Heart left ventricle (tissue), 16 donors: ENCODE measurements around the gene ANKRD11. TPM values are rescaled to one million over a fixed set of nuclear protein-coding genes. Genes with fewer than 3 reads are reported as not detected.

Experiments
- ATAC-seq, 4 donors: fragments of 200-7000 bp; cut with Tn5 transposase; one replicate each; pipeline ENCODE4 v1.9.1; 2020 to 2022; ENCODE audit warnings: moderate library complexity in 4 of 4, mild to moderate bottlenecking in 3 of 4, moderate number of reproducible peaks in 1 of 4
- DNase-seq, 5 donors: peaks; one replicate each; pipeline ENCODE4 v3.0.0-alpha.2; 2020
- H3K27ac ChIP-seq, 12 donors: fragments of 200-600 bp; sonication (generic) in 4 of 12; one replicate each; pipeline versions ENCODE4 v1.5.0 to v1.8.0; 2016 to 2022; ENCODE audit warnings: mild to moderate bottlenecking in 2 of 12
- H3K27me3 ChIP-seq, 9 donors: fragments of 200-600 bp; sonication (generic) in 2 of 9; one replicate each; pipeline versions ENCODE4 v1.5.1 to v1.8.0; 2016 to 2022; ENCODE audit warnings: mild to moderate bottlenecking in 3 of 9
- H3K36me3 ChIP-seq, 9 donors: fragments of 200-600 bp; sonication (generic) in 2 of 9; one replicate each; pipeline versions ENCODE4 v1.5.0 to v1.8.0; 2018 to 2022; ENCODE audit warnings: mild to moderate bottlenecking in 2 of 9
- H3K4me1 ChIP-seq, 12 donors: fragments of 200-600 bp; sonication (generic) in 4 of 12; one replicate each; pipeline versions ENCODE4 v1.5.0 to v1.8.0; 2016 to 2022; ENCODE audit warnings: mild to moderate bottlenecking in 3 of 12
- H3K4me3 ChIP-seq, 12 donors: fragments of 200-600 bp; sonication (generic) in 4 of 12; one replicate each; pipeline versions ENCODE4 v1.5.0 to v1.8.0; 2017 to 2022; ENCODE audit warnings: mild to moderate bottlenecking in 9 of 12, moderate library complexity in 4 of 12
- H3K9me3 ChIP-seq, 12 donors: fragments of 200-600 bp; sonication (generic) in 4 of 12; one replicate each; pipeline versions ENCODE4 v1.5.0 to v1.8.0; 2016 to 2022; ENCODE audit warnings: mild to moderate bottlenecking in 1 of 12
- POLR2A ChIP-seq, 2 donors: fragments of 450-650 bp; IDR thresholded peaks; one replicate each; pipeline ENCODE4 v1.6.1; 2017; ENCODE audit warnings: antibody characterized with exemption in 2 of 2, mild to moderate bottlenecking in 2 of 2, moderate library complexity in 2 of 2
- WGBS, 4 donors: extraction: QIAGEN DNeasy Blood & Tissue Kit in 2 of 4; methylation state at CpG; one replicate each; pipeline versions ENCODE4 v1.1.5 to v1.1.7; 2013 to 2018; 5-methylcytosine and 5-hydroxymethylcytosine counted together
- intact Hi-C, 10 donors: fragments of 100-400 bp; cut with DNase I; formaldehyde crosslinking; loops; one replicate each; pipeline versions ENCODE4 v1.11.1 to v1.14.2; 2022
- polyA plus RNA-seq, 2 donors: library from polyadenylated mRNA; stranded (reverse); fragments of 200-250 nt; gene quantifications; one replicate each; pipeline ENCODE4 v1.2.3, GENCODE V29; 2013
- total RNA-seq, 9 donors: library from RNA; depleted of rRNA in 2 of 9; stranded (reverse); fragments of >200 nt in 2 of 9; fragmentation: NEBNext Ultra II Directional in 3 of 9; extraction: Animal tissue kit (Norgen Biotek cat#: 25700) in 3 of 9; gene quantifications; one replicate each; pipeline versions ENCODE4 v1.1.0 to v1.2.4, GENCODE V29; 2016 to 2023
- TF ChIP-seq, protein P1 (sequence below), 12 donors: fragments of 200-600 bp; sonication (generic) in 4 of 12; IDR thresholded peaks; one replicate each; pipeline versions ENCODE4 v1.5.0 to v1.8.0; 2018 to 2022; ENCODE audit warnings: antibody characterized with exemption in 12 of 12, mild to moderate bottlenecking in 5 of 12
- donor health status: ischemic (EF 13 %, LVEDD 7.1; RV severe dilation, severe dysfunction).
- donor health status: healthy with polysubstance abuse.
- donor health status: DM: no; HTN: yes; CAD: no.
- donor health status: DM: no; HTN: no; CAD: no.
- donor health status: ischemic (EF 25% LVEDD 6.9; RV normal size, moderate dysfunction).
- donor health status: ischemic (EF 25% LVEDD 5.7; RV mildly dilated, moderate dysfunction).
- donor health status: healthy.
- donor health status: DM: yes; HTN: yes; CAD: no.
- donor health status: ischemic (EF 35%, LVEDD 5.7; RV mildly dilated, moderate dysfunction).
- donor health status: nonischemic (EF 11% LVEDD 7.7; RV severe dilation, severe dysfunction).
- donor health status: DM: yes; HTN: yes; CAD: no.
- donor health status: PGD.
- donor health status: ischemic (EF 29% LVEDD 5.4; RV normal size, mild dysfunction).
- donor health status: nonischemic (EF 23%, LVEDD 6.1; RV moderate dilation, normal function).

ANKRD11 gene
- total and polyA plus RNA-seq, 11 donors: 53.6 to 123 (median 67.7) TPM

DNA sequence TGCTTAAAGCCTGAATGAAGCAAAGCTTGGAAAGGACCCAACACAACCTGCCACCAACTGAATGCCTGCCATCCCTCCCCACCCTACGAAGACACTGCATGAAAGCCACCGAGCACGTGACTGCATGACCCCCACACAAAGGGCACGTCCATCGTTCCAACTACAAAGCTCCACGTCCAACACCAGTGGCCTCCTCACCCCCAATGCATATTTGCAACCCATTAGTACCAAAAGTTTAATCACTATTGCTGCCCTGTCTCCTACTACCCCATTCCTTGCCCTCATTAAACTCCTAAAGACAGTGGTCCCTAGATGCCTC, 43.4 kb downstream of the ANKRD11 start:
- ATAC-seq (no peak), DNase-seq (no peak)
- 41 to 54% (median 46%) methylated on average over 6 of the region's 6 CpGs for WGBS, 4 donors
- no peak overlapping the region for H3K4me3 ChIP-seq
- no peaks in the 10 kb centered on the region for H3K36me3 ChIP-seq
- peak overlapping the region in 1 of 12 donors; percentile 35 for H3K27ac ChIP-seq
- TF ChIP-seq, protein P1, sequence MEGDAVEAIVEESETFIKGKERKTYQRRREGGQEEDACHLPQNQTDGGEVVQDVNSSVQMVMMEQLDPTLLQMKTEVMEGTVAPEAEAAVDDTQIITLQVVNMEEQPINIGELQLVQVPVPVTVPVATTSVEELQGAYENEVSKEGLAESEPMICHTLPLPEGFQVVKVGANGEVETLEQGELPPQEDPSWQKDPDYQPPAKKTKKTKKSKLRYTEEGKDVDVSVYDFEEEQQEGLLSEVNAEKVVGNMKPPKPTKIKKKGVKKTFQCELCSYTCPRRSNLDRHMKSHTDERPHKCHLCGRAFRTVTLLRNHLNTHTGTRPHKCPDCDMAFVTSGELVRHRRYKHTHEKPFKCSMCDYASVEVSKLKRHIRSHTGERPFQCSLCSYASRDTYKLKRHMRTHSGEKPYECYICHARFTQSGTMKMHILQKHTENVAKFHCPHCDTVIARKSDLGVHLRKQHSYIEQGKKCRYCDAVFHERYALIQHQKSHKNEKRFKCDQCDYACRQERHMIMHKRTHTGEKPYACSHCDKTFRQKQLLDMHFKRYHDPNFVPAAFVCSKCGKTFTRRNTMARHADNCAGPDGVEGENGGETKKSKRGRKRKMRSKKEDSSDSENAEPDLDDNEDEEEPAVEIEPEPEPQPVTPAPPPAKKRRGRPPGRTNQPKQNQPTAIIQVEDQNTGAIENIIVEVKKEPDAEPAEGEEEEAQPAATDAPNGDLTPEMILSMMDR (IDR thresholded peaks at IDR 0.05): no peak
- no peak for TF ChIP-seq POLR2A (IDR thresholded peaks at IDR 0.05)
- no peaks in the 10 kb centered on the region for H3K27me3 ChIP-seq
- intact Hi-C loops: loop anchor here in 2 of 10 donors (5.0 kb wide), 1 partner anchor 35 kb away; no protein-coding TSS in a partner anchor
- no peaks in the 10 kb centered on the region for H3K9me3 ChIP-seq
- H3K4me1 ChIP-seq: peaks cover 10 to 100% (median 83%) of the 10 kb centered on the region in 12 donors

DNA sequence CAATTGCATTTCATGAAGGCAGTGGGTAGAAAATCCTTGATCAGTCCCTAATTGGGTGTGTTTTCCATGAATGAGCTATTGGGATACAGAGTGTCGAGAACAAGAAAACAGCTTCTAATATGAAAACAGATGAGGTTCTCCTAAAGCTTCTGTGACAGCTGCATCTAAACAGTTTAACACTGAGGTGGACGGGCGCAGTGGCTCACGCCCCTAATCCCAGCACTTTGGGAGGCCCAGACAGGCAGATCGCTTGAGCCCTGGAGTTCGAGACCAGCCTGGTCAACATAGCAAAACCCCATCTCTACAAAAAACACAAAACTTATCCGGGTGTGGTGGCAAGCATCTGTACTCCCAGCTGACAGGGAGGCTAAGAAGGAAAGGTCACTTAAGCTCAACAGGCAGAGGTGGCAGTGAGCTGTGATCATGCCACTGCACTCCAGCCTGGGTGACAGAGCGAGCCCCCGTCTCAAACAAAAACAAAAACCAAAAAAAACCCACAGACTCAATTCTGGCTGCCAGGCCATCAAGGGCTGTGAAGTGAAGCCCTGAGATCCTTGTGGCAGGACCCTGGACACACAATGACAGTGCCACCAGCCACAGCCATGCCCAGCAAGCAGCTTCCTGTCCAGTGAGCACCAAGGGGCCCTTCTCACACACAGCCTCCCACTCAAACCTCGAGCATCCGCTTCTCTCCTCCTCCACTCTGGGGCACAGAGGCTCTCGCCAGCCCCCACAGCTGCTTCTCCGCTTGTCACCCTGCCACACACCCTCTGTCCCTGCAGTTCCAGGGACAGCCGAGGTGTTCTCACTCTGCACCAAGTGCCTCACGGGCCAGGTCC, 44.0 kb downstream of the ANKRD11 start:
- Histone ChIP-seq H3K27me3 (no peaks in the 10 kb centered on the region), H3K27ac (peak overlapping the region in 2 of 12 donors; percentile 25 to 35), H3K9me3 (no peaks in the 10 kb centered on the region), H3K4me3 (no peak overlapping the region), H3K36me3 (no peaks in the 10 kb centered on the region), H3K4me1 (peaks cover 10 to 100% (median 84%) of the 10 kb centered on the region in 12 donors)
- intact Hi-C loops: loop anchor here in 2 of 10 donors (5.0 kb wide), 1 partner anchor 36 kb away; no protein-coding TSS in a partner anchor
- ATAC-seq (peak in 2 of 4 donors; percentile 33 to 35), DNase-seq (peak in 1 of 5 donors; percentile 40)
- WGBS, 4 donors: 56 to 66% (median 60%) methylated on average over 15 of the region's 15 CpGs
- no peak for TF ChIP-seq POLR2A (IDR thresholded peaks at IDR 0.05)
- TF ChIP-seq, protein P1 (IDR thresholded peaks at IDR 0.05): no peak

DNA sequence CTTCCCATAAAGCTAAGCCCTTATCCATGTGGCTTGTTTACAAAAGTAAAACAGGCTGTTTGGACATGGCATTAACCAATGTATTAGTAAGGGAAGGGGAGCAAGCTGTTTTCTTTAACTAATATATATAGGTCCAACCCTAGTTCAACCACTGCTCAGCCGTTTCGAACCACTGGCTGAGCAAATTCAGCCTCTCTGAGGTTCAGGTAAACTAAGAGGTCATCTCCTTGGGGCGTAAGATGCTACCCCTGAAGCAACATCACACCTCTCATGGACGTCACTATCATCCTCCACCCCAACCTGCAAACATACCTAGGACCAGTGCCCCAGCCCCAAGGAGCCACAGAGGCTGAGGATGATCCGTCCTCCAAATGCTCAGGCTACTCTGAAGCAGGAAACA, 45.2 kb downstream of the ANKRD11 start:
- TF ChIP-seq POLR2A (IDR thresholded peaks at IDR 0.05): no peak
- TF ChIP-seq, protein P1 (IDR thresholded peaks at IDR 0.05): no peak
- DNase-seq (no peak), ATAC-seq (no peak)
- H3K27me3 ChIP-seq: no peaks in the 10 kb centered on the region
- H3K4me3 ChIP-seq: no peak overlapping the region
- H3K36me3 ChIP-seq: no peaks in the 10 kb centered on the region
- 81 to 86% (median 82%) methylated on average over 4 to 5 of the region's 5 CpGs for WGBS, 4 donors
- peaks cover 10 to 100% (median 83%) of the 10 kb centered on the region in 12 donors for H3K4me1 ChIP-seq
- no peaks in the 10 kb centered on the region for H3K9me3 ChIP-seq
- H3K27ac ChIP-seq: no peak overlapping the region
- intact Hi-C loops: loop anchor here in 2 of 10 donors (5.0 kb wide), 1 partner anchor 37 kb away; no protein-coding TSS in a partner anchor

DNA sequence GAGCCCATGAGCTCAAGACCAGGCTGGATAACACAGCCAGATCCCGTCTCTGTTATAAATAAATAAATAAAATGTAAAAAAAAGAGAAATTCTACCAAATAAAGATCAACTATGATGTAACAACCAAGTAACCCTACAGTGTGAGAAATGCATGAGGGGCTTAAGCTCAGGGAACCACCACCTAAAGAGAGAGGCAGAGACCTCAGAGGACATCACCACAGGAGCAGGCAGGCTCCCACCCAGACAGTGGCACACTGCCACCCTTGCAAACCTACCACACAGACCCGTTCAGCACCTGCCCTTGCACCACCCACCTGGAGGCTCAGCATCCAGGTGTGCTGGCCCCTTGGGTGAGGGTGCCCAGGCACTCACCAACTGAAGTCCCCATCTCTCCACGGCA, 45.6 kb downstream of the ANKRD11 start:
- intact Hi-C loops: loop anchor here in 3 of 10 donors (5.0 kb wide), 4 partner anchors 33 to 318 kb away; no protein-coding TSS in a partner anchor
- peaks cover 0 to 3% (median 0%) of the 10 kb centered on the region in 9 donors for H3K36me3 ChIP-seq
- no peaks in the 10 kb centered on the region for H3K27me3 ChIP-seq
- WGBS, 4 donors: 55 to 58% (median 58%) methylated on average over 3 of the region's 3 CpGs
- ATAC-seq (no peak), DNase-seq (no peak)
- no peak overlapping the region for H3K27ac ChIP-seq
- TF ChIP-seq, protein P1 (IDR thresholded peaks at IDR 0.05): no peak
- TF ChIP-seq POLR2A (IDR thresholded peaks at IDR 0.05): no peak
- H3K4me1 ChIP-seq: peaks cover 10 to 100% (median 83%) of the 10 kb centered on the region in 12 donors
- H3K9me3 ChIP-seq: no peaks in the 10 kb centered on the region
- H3K4me3 ChIP-seq: no peak overlapping the region
